HG03039 (cell line): Measurements from ENCODE around the gene HMGCL.

Source experiments
- ATAC-seq: cut with Tn5 transposase; IDR thresholded peaks from one replicate; pipeline ENCODE4 v1.9.1; 2021; ENCODE audit warnings: mild to moderate bottlenecking, moderate library complexity; ENCODE audit not compliant: unreplicated experiment

HMGCL gene

DNA sequence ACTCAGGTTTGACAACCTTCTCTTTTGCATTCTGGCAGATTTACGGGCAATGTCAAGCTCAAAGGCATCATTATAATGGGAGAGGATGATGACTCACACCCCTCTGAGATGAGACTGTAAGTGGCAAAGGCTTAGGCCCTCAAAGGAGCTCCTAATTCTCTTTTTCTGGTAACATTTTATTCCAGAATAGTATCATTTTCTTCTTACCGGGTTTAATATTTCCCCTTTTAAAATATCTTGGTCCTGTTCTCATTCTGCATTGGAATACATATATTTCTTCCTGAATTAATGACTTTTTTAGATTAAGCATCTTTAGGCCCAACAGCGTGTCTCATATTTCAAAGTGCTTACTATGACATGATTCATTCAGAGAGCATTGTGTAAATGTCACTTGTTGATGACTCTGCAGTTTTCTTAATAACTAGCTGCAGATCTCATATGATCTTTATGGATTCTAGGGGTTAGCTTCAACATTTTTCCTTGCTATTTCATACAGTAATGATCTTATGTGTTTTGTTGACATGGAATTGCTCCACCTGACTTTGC, 45.3 kb downstream of the HMGCL start:
- no peak for ATAC-seq

DNA sequence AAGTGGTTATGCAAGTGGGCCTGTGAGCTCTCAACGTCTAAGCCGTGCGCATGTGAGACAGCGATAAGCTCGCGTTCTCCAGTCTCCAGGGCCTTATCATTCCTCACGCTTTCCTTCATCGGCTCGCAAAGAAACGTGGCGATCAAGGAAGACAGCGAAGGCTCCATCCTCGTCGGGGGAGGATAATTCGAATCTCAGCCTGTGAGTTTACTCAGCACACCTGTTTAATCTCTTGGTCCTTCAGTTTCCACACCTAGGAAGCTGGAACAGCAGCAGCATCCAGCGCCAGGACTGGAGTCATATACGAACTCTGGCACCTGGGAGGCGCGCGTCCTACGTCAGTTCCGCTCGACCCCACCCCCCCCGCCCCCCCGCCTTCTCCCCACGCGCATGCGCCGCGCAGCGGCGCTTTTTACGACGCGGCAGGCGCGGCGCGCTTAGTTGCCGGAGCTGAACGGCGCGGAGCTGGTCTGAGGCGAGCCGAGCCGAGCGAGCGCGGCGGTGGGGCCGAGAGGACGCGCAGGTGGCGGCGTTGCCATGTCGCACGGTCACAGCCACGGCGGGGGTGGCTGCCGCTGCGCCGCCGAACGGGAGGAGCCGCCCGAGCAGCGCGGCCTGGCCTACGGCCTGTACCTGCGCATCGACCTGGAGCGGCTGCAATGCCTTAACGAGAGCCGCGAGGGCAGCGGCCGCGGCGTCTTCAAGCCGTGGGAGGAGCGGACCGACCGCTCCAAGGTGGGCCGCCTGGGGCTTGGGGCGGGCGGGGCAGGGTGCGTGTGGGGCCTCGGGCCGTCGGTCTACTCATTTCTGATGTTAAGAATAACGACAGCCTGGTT, 47.0 kb downstream of the HMGCL start, which contains the start of gene PITHD1:
Gene PITHD1 (plus strand): TSS at position 440 of the 836 bp plus-strand sequence. CDS start 98 bp downstream, at position 538.
- peak; percentile 70 for ATAC-seq

DNA sequence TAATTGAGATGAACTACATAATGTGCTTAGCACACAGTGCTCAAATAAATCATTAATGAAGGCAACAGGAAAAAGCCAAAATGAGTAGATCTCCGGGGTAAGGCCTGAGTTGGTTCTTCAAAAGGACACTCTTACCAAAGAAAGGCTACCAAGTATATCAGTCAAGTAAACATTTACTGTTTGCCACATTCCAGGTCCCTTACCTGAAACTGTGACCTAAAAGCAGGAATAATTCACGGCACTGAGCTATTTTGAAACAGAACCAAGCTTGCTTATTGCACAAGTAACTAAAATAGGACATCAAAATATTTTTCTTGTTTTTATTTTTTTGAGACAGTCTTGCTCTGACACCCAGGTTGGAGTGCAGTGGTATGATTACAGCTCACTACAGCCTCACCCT, 49.0 kb downstream of the HMGCL start:
- no peak for ATAC-seq

DNA sequence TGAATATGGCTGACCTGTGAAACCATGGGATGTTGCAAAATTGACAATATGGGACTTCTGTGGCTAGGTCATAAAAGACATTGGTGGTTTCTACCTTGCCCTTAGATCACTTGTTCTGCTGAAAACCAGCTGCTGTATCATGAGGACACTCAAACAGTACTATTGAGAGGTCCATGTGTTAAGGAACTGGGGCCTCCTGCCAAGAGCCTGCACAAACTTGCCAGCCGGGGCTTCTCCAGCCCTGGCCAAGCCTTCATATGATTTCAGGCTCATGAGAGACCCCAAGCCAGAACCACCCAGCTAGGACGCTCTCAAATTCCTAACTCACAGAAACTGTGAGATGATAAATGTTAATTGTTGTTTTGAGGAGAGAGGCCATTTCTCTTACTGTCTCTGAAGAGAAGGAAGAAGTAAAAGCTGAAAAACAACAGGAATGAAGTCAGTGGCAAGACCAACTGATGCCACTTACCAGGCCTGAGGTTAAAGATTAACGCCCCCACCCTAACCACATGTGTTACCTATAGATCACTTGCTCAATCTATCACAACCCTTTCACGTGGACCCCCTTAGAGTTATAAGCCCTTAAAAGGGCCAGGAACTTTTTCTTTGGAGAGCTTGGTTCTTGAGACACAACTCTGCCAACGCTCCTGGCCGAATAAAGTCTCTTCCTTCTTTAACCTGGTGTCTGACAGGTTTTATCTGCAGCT, 50.9 kb downstream of the HMGCL start:
- no peak for ATAC-seq

DNA sequence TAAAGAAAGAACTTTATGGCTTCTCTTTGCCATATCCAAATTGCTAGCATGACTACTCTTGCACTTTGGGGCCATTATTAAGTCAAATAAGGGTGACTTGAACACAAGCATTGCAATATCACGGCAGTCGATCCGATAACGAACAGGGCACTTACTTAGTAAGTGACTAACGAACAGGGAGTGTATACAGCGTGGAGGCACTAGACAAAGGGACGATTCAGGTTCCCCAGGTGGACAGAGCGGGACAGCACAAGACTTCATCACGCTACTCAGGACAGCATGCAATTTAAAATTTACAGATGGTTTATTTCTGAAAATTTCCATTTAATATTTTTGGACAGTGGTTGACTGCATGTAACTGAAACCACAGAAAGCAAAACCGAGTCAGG, 52.4 kb downstream of the HMGCL start:
- no peak for ATAC-seq

DNA sequence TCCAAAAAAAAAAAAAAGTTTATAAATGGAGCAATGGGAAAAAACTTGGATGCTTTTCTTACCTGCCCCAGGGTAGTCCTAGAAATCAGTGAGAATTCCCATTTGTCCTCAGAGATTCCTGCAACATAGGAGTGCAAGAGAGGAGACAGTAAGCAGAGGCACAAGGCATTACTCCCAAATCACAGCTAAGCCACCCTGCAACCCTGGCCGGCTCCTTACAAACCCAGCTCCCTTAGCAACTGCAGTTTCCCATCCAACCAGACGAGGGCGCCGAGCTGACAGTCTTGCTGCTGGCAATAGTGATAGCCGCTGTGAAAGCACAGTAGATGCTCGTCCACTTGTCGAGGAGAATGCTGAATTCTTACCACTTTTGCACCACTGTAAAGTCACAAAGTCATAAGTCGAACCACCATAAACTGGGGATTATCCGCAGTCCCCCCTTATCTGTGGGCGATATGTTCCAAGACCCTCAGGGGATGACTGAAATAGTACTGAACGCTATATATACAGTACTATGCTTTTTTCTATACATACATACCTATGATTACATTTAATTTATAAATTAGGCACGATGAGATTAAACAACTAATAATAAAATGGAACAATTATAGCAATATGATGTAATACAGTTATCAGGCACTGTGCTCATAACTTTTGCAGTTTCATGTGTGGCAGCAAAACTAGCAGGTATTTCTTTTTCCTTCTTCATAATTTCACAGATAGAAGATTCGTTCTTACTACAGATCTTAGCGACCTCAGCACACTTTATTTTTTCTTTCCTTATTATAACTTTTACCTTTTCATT, 53.0 kb downstream of the HMGCL start:
- no peak for ATAC-seq

DNA sequence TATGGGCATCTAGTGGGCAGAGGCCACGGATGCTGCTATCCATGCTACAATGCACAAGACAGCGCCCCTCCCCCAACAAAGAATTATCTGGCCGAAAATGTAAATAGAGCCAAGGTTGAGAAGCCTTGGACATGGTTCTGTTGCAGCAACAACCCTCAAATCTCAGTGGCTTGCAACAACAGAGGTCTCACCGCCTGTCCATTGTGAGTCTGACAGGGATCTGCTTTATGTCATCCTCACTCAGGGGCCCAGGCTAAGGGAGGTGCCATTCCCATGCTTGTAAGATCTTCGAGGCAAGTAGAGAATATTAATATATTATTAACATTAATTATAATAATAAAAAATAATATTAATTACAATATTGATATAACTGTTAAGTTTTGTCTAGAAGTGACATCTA, 56.5 kb downstream of the HMGCL start:
- no peak for ATAC-seq

DNA sequence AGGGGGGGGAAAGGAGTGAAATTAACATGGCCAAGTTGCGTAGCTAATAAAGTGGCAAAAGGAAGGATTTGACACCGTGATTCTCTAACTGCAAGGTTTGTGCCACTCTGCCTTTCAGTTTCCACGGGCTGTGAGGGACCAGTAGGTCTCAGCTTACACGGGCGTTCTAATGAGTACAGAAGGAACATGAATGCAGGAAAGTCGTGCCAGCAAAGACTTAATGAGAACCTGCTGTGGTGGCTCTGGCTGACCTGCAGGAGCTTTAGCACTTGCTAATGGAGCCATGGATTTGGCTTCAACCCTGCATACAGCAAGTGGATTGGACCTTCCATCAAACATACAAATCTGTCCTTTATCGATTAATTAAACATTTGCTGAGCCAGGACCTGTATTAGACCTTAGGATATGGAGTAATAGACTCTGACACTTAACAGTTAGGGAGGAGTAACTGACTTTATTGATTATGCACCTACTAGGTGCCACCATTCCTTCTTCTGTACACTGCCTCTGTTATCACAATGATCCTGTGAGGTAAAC, 62.1 kb downstream of the HMGCL start:
- no peak for ATAC-seq

DNA sequence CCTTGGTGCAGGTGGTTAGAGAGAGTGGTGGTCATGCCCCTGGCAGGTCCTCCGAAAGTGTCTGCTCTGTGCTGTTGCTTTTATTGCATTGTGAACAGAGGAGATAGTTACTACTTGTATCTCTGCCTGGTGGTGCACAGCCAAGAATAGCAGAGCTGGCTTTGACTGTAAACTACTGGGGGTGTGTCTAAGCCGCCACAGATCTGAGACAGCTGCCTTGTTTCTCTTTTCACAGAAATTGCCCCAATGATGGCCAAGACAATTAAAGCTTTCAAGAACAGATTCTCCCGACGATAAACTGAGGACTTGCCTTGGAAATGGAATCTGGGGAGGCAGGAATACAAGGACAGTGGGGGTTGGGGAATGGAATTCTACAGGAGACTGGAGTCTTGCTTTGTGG, 66.0 kb downstream of the HMGCL start:
- ATAC-seq, result no peak

DNA sequence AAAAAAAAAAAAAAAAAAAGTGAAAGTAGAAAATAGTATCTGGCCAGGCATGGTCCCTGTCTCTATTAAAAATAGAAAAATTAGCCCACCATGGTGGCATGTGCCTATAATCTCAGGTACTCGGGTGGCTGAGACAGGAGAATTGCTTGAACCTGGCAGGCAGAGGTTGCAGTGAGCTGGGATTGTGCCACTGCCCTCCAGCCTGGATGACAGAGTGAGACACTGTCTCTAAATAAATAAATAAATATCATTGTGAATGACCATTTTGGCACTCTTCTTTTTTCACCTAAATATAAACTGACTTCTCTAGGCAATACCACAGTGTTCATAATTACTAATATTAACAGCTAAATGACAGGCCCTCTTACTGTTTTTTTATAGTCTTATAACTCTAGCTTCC, 67.4 kb downstream of the HMGCL start:
- ATAC-seq, result no peak

DNA sequence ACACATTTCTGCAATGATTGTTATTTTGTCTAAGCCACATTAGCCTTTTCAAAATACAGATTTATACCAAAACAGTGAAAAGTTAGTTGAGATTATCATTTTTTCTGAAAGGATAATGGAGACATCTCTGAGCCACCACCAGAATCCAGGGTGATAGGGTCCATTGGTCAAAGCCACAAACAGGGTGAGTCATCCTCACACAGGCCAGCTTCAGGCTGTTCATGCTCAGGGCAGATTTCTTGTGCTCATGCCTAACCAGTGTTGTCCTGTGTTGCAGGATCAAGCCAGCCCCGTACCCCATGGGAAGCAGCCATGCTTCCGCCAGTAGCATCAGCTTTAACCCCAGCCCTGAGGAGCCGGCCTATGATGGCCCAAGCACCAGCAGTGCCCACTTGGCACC, 68.6 kb downstream of the HMGCL start:
- no peak for ATAC-seq

DNA sequence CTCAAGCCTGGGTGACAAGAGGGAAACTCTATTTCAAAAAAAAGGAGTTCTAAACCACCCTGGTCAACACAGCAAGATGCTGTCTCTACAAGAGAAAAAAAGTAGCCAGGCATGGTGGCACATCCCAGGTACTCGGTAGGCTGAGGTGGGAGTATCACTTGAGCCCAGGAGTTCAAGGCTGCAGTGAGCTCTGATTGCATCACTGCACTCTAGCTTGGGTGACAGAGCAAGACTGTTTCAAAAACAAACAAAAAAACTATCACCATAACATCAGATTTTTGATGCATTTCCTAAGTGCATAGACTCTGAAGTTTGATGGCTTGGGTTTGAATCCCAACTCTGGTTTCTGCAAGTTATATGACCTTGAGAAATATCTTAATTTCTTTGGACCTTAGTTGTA, 72.3 kb downstream of the HMGCL start:
- ATAC-seq, result no peak
